KOPT-K1 (cell line): ENCODE results near the gene EPHA3.

Source experiments
- H3K27ac ChIP-seq: fragments of 200-600 bp; sonication (generic); 2 replicates; pipeline ENCODE4 v1.5.1; 2016; ENCODE audit warnings: antibody characterized with exemption, mild to moderate bottlenecking, low read depth, low read length; ENCODE audit not compliant: poor library complexity, severe bottlenecking
- H3K36me3 ChIP-seq: fragments of 200-600 bp; sonication (generic); 2 replicates; pipeline ENCODE4 v1.5.1; 2017; ENCODE audit warnings: antibody characterized with exemption, mild to moderate bottlenecking, low read length, moderate library complexity; ENCODE audit not compliant: insufficient read depth
- H3K9me3 ChIP-seq: fragments of 200-600 bp; sonication (generic); 2 replicates; pipeline ENCODE4 v1.5.1; 2017; ENCODE audit warnings: antibody characterized with exemption, low read length, mild to moderate bottlenecking; ENCODE audit not compliant: insufficient read depth, poor library complexity, severe bottlenecking

EPHA3 gene

GRCh38 chr3:89113893-89114840 is 6.7 kb downstream of the EPHA3 start:
- no peaks in the 10 kb centered on the region for H3K36me3 ChIP-seq
- H3K9me3 ChIP-seq = no peaks in the 10 kb centered on the region
- no peak overlapping the region for H3K27ac ChIP-seq

DNA sequence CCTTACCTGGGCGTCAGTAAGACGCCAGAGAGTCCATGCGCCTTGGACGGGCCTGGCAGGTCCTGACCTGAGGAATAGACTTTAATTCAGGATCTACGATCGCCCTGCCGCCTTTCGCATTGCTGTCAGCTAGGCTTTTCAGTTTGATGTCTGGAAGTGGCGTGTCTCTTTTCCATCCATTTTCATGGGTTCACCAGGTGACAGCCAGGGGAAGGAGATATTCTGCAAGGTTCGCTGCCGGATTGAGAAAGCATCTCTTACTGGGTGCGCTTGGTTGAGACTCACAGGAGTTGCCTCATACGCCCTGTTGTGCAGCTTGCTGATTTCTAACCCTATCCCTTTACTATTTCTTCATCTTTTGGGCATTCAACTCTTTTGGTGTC is 7.4 kb downstream of the EPHA3 start:
- H3K36me3 ChIP-seq = no peaks in the 10 kb centered on the region
- no peaks in the 10 kb centered on the region for H3K9me3 ChIP-seq
- H3K27ac ChIP-seq = no peak overlapping the region

GRCh38 chr3:89116476-89116875 is 9.1 kb downstream of the EPHA3 start:
- H3K9me3 ChIP-seq = no peaks in the 10 kb centered on the region
- no peak overlapping the region for H3K27ac ChIP-seq

DNA sequence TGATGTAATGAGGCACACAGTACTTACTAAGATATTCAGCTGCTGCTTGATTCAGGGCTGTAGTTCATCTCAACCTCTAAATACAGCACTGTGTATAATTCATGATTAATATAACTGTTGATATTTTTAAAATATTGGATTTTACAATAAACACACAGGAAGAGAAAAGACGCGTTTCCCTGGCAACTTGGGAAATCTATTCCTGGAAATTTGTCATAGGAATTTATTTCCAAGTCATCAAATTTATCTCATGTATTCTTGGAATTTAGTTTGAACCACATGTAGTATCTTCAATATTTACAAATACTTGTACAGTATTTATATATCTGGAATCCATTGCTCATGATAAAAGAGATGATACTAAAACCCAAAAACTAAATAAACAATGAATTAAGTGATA is 30.6 kb downstream of the EPHA3 start:
- H3K27ac ChIP-seq = no peak overlapping the region
- no peaks in the 10 kb centered on the region for H3K36me3 ChIP-seq
- no peaks in the 10 kb centered on the region for H3K9me3 ChIP-seq

More at GRCh38 chr3:89116476-89116875, 9.1 kb downstream of the EPHA3 start:
- H3K36me3 ChIP-seq = no peaks in the 10 kb centered on the region

DNA sequence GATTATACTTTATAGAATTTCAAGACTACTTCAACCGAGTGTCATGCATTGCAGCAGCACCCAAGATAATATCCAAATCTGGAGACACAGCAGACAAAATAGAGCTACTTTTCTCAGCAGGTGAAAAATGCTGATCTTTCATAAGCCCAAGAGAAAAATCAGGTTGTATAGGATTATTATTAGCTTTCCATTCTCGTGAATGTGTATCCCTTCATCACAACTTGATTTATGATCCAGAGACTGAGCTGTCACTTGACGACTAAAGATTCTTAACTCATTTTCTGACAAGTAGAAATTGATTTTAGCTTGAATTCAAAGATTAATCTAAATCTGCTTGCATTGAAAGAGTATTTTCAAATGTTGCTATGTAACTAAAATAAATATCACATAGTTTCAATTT is 32.4 kb downstream of the EPHA3 start:
- H3K36me3 ChIP-seq = no peaks in the 10 kb centered on the region
- H3K9me3 ChIP-seq = no peaks in the 10 kb centered on the region
- H3K27ac ChIP-seq = no peak overlapping the region

DNA sequence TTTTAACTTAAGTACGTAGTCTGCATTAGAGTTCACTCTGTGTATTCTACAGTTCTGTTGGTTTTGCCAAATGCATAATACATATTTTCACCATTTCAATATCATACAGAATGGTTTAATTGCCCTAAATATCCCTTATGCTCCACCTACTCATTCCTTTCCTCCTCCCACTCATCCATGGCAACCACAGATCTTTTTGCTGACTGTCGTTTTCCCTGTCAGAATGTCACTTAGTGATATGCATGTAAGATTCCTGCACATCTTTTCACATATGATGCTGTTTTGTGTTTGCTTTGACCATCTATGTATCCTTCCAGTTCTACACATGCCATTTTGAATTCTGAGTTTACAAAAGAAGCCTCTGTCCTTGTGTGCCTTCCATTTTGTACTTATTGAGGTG is 36.7 kb downstream of the EPHA3 start:
- H3K36me3 ChIP-seq = no peaks in the 10 kb centered on the region
- no peak overlapping the region for H3K27ac ChIP-seq
- H3K9me3 ChIP-seq = no peaks in the 10 kb centered on the region

GRCh38 chr3:89145995-89146394 is 38.6 kb downstream of the EPHA3 start:
- Histone ChIP-seq H3K9me3 (no peaks in the 10 kb centered on the region), H3K27ac (no peak overlapping the region), H3K36me3 (no peaks in the 10 kb centered on the region)

DNA sequence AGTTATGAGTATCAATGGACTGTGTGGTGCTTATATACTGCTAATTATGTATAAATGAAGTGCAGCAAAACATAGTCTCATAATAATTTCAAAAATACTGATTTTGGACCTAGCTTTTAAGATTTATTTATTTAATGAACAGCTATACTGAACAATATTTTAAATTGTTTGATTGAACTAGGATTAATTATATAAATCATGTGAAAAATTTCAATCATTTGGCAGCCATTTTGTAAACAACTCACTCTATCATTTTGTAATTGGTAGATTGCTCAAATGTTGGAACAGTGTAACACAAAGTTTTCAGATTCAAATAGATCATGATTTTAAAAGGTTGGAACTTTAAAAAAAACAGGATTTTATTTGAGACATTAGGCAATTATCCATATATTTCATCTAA is 47.0 kb downstream of the EPHA3 start:
- Histone ChIP-seq H3K27ac (no peak overlapping the region), H3K36me3 (no peaks in the 10 kb centered on the region), H3K9me3 (no peaks in the 10 kb centered on the region)

GRCh38 chr3:89155811-89156210 is 48.4 kb downstream of the EPHA3 start:
- Histone ChIP-seq H3K27ac (no peak overlapping the region), H3K36me3 (no peaks in the 10 kb centered on the region), H3K9me3 (no peaks in the 10 kb centered on the region)

- H3K36me3 ChIP-seq = no peaks in the 10 kb centered on the region
- H3K27ac ChIP-seq = no peak overlapping the region
- H3K9me3 ChIP-seq = no peaks in the 10 kb centered on the region
Observed at GRCh38 chr3:89157575-89157974, 50.2 kb downstream of the EPHA3 start.

DNA sequence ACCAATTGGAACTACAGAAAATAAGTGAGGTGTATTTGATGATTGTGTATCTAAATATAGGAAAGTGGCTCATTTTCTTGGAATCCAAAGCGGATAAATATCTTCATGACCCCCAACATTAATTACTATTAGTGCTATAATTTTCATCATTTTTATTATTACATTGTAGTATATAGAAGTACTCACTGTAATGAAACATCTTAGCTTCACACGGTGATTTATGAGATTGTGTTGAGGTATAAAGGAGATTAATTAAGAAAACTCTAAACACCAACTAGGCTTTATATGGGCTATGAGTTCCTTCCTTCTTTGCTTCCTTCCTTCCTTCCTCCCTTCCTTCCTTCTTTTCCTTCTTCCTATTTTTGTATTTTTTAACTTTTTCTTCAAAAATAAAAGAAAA is 52.2 kb downstream of the EPHA3 start:
- H3K9me3 ChIP-seq = no peaks in the 10 kb centered on the region
- no peak overlapping the region for H3K27ac ChIP-seq
- H3K36me3 ChIP-seq = no peaks in the 10 kb centered on the region

- Histone ChIP-seq H3K27ac (no peak overlapping the region), H3K9me3 (no peaks in the 10 kb centered on the region), H3K36me3 (no peaks in the 10 kb centered on the region)
Observed at GRCh38 chr3:89164774-89165173, 57.4 kb downstream of the EPHA3 start.

DNA sequence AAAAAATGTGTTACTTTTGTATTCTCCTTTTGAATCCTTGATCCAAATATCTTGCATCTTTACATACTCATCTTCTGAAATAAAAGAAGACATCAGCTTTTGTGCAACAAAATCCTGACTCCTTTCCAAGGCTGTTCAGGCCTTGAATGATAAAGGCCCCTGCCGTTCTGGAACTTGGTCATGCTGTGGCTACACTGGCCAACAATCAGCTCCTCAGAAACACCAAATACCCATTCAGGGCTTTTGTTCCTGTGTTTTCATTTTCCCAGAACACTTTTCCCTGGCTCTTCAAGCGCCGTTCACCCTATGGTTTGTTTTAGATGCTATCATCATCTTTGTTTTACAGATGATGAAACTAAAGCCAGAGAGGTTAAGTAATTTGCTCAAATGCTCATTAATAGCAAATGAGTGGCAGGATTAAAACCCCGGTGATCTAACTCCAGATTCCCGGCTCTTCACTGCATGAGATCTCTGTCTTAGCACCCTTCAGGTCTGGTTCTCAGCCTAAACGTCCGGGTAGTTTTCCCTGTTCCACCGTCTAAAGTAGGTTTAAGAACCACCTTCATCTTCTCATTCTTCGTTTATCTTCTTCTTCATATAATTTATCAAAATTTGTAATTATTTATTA is 58.3 kb downstream of the EPHA3 start:
- Histone ChIP-seq H3K36me3 (no peaks in the 10 kb centered on the region), H3K27ac (no peak overlapping the region), H3K9me3 (no peaks in the 10 kb centered on the region)

DNA sequence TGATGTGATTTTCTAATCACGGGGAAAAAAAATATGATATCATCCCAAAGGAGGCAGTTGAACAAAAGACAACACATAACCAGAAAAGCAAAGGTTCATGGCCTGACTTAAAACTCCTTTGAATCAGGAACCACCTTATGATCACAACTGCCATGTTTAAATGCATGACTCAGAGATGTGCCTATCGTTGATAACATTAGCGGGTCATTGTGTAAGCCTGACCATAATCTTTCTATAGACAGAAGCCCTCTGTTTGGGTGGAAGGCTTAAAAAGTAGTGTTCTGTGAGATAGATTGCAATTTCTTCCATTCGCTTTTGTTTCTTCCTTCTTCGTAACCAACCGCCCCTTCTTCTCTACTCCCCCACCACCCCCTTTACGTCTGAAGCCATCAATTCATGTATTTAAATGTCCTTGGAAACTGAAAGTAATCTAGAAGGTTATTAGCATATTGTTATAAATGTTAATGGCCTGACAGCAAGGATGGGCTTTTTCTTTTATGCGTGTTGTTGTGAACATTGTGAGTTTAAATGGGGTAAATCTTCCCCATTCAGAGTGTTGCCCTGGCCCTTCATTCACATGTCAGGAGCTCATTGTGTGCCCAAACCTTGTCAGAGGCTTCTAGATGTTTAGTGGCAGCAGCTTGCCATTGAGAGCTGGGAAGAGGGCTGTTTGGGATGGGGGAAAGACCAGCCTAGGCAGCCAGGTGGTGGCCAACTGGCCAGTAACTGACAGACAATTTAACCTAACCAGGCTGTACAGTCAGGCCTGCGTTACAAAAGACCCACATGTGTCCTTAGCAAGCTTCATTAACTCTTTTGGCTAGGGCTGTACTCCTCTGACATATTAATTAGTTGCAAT is 64.5 kb downstream of the EPHA3 start:
- Histone ChIP-seq H3K9me3 (no peaks in the 10 kb centered on the region), H3K27ac (no peak overlapping the region), H3K36me3 (no peaks in the 10 kb centered on the region)

DNA sequence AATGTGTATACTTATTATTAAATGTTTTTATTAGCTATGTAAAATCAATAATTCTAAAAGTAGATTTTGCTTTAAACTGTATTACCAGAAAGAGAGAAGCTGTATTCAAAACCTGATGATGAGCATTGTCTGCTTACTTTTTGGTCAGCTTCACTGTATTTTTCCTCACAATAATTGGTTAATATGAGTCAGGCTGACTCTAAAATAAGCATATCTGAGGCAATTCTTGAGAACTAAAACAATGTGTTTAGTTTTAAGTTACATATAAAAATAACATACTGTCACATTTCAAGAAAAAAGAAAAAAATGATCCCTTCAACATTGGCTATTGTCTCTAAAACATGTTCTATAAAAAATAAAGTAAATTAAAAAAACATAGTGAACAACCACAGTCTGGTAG is 66.1 kb downstream of the EPHA3 start:
- no peaks in the 10 kb centered on the region for H3K9me3 ChIP-seq
- no peak overlapping the region for H3K27ac ChIP-seq
- H3K36me3 ChIP-seq = no peaks in the 10 kb centered on the region
